Stimulated activated CD4-positive, alpha-beta T cell treated with anti-CD3 and anti-CD28 coated beads, Interleukin-15, amount 100 ng/mL, for 1 hour (primary cell): ENCODE results near the gene CARMIL1.

ENCODE experiments used
- DNase-seq, 2 donors: peaks; one replicate each; pipeline ENCODE4 v3.0.0-alpha.2; 2020; ENCODE audit warnings: low read depth in 1 of 2, low spot score in 1 of 2

CARMIL1 gene

DNA sequence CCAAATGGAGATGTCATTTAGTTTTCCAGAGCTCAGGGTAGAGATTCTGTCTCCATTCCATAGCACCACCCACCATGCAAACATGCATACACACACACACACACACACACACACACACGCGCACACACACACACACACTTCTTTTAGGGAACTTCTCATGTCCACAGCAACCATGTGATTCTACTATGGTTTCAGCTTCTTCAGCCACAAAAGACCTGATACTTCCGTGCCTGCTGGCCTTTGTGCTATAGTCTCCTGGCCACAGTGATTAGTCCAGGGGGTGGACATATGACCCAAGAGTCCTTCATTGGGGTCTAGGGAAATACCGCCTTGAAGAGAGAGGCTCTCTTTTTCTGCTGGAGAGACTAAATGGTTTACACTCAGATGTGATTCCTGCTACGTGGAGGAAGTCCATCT is 53.5 kb downstream of the CARMIL1 start:
- no peak for DNase-seq

DNA sequence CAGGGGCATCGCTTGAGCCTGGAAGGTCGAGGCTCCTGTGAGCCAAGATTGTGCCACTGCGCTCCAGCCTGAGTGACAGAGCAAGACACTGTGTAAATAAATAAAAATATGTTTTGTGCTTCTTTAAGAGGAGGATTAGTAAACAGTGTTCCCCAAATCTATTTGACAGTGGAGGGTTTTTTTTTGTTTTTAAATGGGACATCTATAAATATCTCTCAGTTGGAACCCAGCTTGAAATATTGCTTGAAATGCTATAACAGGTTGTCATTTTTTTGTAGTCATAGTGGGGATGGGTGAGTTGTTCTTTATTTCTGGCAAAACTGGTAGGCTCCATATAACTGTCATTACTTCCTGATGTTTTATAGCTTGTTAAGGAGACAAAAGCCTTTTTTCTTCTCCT is 54.3 kb downstream of the CARMIL1 start:
- no peak for DNase-seq

DNA sequence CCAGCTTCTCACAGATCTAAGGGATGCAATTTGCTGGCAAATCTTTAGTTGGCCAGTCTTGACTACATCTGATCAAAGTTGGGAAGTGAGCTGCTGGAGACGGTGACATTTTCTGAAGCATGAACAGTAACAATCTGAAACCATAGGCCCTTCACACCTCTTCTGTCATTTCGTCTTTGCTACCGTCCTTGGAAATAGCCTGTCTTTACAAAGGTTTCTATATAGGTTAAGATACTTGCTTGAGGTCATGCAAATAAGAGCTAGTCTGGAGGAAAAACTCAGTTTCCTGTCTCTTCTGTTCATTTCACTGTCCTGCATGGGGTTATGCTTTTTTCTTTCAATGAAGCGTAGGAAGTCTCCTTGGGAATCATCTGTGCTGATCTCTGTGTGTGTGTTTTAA is 55.6 kb downstream of the CARMIL1 start:
- DNase-seq, result no peak

DNA sequence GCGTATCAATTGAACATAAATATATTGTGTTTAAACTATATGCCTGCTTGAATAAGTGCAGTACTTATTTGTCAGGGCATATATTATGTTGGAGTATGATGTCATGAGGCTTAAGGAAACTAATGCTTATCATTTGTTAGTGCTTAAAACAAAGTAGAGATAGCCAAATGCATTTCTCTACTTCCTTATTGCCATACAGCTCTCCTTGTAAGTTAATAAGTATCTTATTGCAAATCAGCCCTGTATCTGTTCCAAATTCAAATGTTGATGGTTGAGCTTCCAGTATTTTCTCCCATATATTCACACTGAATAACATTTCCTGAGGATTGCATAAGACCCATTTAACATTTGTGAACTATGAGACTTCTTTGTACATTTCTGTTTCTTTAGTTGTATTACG is 57.8 kb downstream of the CARMIL1 start:
- no peak for DNase-seq

DNA sequence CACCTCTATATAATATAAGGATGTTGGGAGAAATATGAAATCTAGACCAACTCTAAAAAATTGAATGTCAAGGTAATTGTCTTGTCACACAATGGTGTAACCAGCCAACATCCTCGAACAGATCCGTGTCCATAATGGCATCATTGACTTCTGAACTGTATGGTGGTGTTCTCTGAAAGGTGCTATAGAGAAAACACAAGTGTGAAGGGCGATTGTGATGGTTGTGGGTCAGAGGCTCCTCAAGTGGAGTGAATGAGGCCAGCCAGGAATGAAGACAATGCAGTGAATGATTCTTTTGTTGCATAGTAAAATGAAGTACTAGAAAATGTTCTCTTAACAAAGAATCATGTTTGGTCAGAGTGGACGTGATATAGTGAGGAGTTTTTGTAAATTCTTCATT is 58.3 kb downstream of the CARMIL1 start:
- DNase-seq, result no peak

DNA sequence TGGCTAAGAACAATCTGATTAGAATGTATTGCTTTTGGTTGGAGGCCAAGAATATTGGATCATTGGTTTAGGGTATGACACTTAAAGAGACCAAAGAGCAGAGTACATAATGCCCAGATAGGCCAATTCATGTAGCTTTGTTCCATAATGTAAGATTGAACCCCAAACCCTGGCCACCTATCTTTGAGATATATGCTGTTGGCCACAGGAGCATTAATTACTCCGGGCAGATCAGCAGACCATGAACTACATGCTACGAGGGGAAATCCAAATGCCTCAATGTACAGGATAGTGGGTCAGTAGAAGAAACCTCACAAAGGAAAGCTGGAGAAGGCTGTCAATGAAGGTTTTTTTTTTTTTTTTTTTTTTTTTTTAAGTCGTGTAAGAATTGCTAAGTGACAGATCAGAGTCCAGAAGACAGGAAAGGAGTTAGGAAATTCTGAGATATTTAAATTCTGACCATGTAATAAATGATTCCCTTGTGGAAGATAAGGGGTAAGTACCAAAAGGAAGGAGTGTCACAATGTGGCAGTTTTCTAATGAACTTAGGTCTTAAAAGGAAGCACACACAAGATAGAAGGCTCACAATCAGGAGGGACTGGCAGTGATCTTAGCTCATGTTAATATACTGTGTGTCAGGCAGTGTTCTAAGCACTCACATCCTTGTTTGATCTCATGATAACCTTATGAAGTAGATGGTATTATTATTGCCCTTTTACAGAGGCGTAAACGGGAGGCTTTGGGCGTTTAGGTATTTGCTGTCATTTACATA is 61.4 kb downstream of the CARMIL1 start:
- no peak for DNase-seq

DNA sequence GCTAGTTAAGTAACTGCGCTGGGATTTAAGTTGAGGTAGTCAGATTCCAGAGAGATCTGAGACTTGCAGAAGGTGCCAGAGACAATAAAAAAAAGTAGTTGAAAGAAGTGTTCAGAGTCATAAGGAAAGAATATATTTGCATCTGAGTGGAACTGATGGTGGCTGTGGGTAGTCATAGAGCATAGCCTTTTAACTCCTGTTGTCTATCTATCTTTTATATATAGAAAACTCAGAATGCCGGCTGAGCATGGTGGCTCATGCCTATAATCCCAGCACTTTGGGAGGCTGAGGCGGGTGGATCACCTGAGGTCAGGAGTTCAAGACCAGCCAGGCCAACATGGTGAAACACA is 62.0 kb downstream of the CARMIL1 start:
- DNase-seq, result no peak

DNA sequence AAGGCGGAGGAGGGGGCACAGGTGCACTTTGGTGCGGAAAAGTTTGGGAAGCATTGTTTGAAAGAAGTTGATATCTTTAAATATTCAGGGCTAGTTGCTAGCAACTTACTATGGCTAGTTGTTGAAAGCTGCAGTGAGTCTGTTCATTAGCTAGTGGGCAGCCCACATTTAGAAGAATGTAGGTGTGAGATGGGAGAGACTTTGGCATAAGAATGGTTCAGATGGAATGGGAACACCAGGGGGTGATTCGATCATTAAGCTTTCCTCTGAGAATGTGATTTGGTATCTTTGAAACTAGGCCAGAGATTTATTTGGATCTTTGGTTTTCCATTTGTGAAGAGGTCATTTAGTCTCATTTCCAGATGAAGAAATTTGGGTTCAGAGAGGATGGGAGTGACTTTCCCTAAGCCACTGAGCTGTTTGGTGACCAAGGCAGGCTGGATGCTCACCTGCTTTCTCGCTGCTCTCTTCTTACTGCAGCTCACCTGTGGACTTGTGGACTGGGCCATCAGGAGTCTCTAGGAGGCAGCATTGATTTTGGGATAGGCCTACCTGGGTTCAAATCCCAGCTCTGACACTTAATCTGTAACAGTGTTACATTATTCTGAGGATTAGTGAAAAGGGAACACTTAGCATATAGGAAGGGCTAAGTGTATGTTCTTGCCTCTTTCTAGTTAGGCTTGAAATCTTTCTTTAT is 62.9 kb downstream of the CARMIL1 start:
- DNase-seq, result no peak

DNA sequence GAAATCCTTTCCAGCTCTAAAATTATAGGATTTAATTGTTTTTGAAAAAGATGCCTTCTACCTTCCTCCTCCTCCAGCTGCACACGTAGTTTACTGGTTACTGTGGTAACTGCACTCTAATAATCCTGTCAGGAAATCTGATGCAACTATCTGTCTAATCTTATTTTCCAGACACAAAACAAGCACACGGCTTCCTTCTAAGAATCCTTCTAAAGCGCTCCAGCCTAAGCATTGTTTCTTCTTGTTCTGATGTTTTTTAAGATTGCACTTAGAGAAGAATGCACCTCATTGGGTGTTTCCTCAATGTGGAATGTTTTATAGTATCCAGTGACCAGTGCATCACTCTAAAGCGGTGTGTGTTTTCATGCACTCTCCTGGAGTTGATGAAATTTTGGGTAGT is 63.6 kb downstream of the CARMIL1 start:
- DNase-seq, result no peak

DNA sequence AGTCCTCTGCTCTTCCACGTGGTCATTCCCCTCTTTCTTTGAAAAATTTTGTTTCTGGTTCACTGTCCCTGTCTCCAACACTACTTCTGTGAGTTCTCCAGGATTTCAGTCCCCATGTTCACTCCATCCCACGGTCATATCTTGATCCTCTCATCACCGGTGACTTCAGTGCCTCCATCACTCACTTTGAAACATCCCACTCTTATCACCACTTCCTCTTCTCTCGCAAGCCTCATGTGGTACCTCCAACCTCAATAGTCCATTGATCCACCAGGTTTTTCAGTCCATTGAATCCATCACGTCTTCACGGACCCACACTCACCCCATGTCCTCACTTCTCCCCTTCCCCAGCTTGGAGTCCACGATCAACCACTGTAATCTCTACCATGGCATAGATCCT is 64.8 kb downstream of the CARMIL1 start:
- no peak for DNase-seq

DNA sequence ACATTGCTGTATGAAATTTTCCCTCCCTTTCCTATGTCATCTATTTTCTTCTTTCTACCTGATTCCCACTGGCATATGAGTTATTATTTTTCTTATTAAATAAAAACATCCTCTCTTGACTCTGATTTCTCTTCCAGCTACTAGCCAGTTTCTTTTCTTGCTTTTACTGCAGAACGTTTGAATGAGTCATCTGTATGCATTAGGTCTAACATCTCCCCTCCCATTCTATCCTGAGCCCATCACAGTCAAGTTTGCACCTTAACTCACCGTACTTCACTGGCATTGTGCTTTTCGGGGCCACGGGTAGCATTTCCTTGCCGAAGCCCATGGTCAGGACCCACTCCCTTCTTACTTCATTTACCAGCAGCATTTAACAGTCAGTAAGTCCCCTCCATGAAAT is 65.7 kb downstream of the CARMIL1 start:
- no peak for DNase-seq

DNA sequence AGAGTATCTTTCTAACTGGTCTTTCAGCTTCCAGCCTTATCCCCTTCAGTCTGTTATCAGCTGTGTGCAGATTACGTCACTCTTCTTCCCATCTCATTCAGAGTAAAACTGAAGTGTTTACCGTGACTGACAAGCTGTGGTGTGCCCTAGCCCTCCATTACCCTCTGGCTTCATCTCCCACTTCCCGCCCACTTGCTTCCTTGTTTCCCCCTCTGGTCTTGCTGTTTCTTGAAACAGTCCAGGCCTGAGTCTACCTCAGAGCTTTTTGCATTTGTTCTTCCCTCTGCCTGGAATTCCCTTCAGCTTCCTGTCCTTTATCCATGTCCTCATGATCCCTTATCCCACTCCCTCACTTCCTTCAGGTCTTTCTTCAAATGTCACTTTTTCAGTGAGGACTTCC is 66.9 kb downstream of the CARMIL1 start:
- DNase-seq, result no peak

DNA sequence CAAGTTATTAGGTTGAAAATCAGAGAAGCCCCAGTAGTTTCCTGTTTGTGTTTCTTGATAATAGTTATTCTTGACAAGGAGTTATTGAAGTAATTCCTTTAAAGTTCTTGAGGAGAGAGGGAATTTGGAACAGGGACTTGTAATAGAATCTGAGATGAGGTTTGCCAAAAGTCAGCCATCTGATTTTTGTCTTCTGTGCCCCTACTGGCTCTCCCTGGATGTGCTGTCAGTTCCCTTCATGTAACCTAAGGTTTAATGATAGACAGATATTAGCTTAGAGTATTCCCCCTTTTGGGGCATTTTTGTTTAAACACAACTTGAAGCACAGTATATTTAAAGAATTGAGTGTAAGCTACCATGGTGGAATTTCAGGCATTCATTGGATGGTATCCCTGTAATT is 71.4 kb downstream of the CARMIL1 start:
- DNase-seq, result no peak

DNA sequence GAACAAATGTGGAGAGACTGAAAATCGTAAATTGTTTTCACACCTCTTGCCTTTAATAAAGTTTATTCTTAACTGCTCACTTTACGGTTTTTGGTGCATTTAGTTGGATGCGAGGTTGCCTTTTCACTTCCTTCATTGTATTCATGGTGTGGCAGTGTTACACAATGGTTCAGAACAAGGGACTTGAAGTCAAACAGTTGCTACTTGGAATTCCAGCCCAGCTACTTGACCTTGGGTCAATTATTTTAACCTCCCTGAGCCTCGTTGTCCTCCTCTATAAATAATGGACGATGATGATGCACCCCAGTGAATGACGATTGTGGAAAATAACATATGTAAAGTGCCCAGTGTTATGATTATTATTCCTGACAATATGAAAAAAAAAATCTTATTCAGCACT is 72.3 kb downstream of the CARMIL1 start:
- DNase-seq, result no peak

DNA sequence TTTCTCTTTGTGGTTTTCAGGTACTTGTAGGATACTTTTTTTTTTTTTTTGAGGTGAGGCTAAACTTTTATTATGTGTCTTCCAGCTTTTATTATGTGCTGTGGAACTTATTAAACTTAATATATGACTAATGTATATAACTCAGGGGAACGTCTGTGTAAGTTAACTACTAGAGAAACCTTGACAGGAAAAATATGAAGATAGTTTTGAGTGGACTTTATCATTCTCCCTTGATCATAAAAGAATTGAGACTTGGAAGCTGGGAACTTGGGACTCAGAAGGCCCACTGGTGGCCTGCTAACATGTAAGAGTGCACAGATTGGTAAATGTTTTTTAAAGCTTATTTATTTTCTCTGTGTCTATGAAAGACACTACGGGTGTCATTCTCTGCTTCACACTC is 73.1 kb downstream of the CARMIL1 start:
- DNase-seq, result no peak

DNA sequence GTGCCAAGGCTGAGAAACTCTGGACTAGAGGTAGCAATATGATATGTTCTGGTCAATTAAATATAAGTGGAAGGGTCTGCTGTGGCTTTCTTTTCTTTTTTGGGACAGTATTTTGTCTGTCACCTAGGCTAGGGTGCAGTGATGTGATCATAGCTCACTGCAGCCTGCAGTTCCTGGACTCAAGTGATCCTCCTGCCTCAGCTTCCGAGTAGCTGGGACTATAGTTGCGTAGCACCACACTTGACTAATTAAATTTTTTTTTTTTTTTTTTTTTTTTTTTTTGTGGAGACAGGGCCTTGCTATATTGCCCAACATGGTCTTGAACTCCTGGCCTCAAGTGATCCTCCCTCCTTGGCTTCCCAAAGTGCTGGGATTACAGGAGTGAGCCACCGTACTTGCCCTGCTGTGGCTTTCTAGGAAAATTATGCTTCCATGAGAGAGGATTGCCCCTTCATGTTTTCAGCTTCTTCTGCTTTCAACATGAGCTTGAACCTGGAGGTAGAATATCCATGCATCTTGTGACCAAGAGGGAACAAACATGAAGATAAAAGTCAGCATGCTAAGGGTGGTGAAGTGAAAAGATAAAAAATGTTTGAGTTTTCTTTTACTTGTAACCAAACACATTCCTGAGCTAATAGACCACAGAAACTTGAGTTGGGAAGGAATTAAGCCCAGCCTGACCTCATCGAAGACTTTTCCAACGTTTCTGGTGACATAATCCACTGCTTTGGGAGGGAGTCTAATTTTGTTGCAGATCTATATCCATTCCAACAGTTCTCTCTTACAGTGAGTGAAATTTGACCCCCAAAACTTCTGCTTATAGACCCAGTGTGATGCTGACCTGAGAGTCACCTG is 75.1 kb downstream of the CARMIL1 start:
- DNase-seq, result no peak

DNA sequence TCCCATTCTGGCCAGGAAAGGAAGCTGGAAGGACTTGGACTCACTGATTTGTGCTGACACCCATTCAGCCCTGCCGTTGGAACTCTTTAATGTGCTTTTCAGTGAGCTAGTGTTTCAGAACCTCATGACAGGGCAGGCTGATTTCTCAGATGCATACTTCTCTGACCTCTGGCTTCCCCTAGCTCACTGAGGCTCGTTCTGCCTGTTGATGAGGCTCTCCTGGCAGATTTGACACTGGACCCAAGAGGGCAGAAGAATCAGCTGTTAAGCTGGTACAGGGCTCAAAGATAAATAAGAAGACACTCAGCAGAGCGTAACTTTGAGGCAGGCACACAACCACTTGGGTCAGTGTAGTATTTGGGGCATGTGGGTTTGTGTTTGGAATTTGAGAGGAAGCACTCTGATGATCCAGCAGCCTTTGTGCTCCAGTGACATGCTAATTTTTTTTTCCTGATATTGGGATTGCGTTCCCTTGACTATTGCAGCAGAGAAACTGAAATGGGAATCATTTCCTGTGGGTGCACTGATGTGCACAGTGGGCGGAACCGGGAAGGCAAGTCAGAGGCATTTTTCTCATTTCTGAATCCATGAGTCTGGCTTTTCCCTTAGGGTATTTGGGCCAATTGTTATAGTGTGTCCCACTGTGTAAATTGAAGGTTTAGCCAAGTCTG is 80.2 kb downstream of the CARMIL1 start:
- DNase-seq, result no peak

DNA sequence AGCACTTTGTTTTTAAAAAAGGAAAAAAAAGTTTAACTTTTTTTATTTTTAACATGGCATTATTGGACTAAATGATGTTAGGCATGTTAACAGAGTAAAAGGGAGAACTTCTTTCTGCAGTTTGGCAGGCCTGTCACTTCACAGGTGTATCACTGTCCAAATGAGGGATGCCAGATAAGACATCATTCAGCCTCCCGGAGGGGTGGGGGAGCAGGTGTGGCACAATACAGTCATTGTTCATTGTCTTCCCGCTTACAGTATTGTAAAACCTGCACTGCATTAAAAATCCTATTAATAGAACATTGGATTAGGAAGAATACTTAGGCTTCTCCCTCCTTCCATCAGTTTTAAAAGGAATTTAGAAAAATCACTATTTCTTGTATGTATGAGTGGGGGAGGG is 80.7 kb downstream of the CARMIL1 start:
- no peak for DNase-seq

DNA sequence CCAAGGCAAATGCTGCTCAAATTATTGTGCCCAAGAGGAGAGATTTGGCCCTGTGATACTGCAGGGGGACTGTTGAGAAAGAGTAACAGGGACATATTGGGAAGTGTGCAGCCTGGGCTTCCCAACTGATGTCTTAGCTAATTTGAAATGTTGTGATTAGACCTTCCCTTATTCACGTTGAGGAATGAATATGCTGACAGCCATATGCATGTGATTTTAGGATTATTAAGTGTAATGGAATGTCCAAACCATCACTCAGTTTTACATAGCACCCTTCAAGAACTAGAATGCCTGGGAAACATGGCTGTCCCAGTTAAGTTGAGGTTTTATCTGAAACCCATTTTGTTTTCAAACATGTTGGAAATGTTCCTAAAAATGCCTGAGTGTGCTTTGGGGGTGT is 81.4 kb downstream of the CARMIL1 start:
- DNase-seq, result no peak

DNA sequence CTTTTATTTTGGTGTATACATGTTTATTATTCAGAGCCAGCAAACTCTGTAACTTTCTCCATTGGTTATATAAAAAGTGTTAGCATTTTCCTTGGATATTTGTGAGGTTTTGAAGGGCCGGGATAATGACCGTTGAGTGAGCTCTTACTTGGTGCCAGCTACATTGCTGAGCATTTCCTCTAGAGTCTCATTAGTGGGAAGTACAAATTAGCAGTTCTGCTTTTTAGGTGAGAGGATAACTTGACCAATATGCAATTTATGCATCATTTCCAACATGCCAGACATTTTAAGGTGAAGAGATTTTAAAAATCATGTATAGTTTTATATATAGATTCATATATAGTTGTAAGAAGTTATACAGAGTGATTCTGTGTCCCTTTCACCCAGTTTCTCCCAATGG is 84.3 kb downstream of the CARMIL1 start:
- DNase-seq, result no peak

DNA sequence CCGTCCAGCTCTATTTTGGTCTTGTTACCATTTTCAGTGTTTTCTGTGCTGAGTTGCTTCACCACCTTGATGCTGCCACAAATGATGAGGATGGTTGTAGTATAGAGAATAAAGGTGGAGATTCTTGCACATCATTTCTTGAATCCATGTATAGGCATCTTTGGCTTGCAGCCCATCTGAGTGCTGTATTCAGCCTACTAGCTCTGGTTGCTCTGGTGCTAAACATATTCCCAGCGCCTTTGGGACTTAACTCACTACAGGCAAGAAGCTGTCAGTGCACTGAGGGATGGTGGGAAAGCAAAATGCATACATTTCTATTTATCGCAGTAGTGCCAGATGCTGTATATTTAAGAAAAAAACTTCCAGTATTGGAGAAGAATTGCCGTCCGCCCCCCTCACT is 86.0 kb downstream of the CARMIL1 start:
- DNase-seq, result no peak
